Sigmoid colon (tissue), 4 donors: ENCODE results near the gene CCDC146.

Source experiments
- CTCF ChIP-seq, 4 experiments: fragments of 450-650 bp in 3 of 4; fragments of 200-600 bp in 1 of 4; IDR thresholded peaks; one replicate each; pipeline ENCODE4 v1.5.1; 2016 to 2019; ENCODE audit warnings: antibody characterized with exemption in 4 of 4, mild to moderate bottlenecking in 3 of 4, moderate library complexity in 2 of 4
- POLR2A ChIP-seq, 2 donors: fragments of 450-650 bp; IDR thresholded peaks; one replicate each; pipeline ENCODE4 v1.6.1; 2016; ENCODE audit warnings: antibody characterized with exemption in 2 of 2, mild to moderate bottlenecking in 2 of 2, moderate library complexity in 2 of 2
- POLR2AphosphoS5 ChIP-seq, 4 donors: sonication (generic); formaldehyde crosslinking; IDR thresholded peaks; one replicate each; pipeline ENCODE4 v1.6.1; 2017; ENCODE audit warnings: antibody characterized with exemption in 4 of 4

GRCh38 chr7:77197141-77197540 is 74.7 kb downstream of the CCDC146 start:
- no peak for TF ChIP-seq CTCF (IDR thresholded peaks at IDR 0.05)
- no peak for TF ChIP-seq POLR2A (IDR thresholded peaks at IDR 0.05)
- TF ChIP-seq POLR2AphosphoS5 (IDR thresholded peaks at IDR 0.05) = no peak
